ENCODE data around the gene ATXN2. TPM values are rescaled to one million over a fixed set of nuclear protein-coding genes. Genes with fewer than 3 reads are reported as not detected.

ATXN2 gene
- total RNA-seq, 1 experiment from 2014 or later: 56.3 TPM

DNA sequence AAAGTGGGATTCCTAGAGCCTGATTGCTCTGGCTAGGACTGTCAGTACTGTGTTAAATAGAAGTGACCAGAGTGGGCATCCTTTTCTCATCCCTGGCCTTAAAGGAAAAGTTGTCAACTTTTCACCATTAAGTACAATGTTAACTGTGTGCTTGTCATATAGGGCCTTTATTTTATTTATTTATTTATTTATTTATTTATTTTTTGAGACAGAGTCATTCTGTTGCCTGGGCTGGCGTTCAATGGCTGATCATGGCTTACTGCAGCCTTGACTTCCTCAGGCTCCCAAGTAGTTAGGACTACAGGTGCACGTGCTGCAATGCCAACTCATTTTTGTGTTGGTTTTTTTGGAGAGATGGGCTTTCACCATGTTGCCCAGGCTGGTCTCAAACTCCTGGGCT is 181.8 kb downstream of the ATXN2 start:
- CTCF ChIA-PET: no interaction called here
- TF ChIP-seq PRRX2 (CRISPR knock-in tag; IDR thresholded peaks at IDR 0.05) (no peak), NFATC4 (CRISPR knock-in tag; IDR thresholded peaks at IDR 0.05) (no peak), MLX (CRISPR knock-in tag; IDR thresholded peaks at IDR 0.05) (no peak), MXD4 (CRISPR knock-in tag; IDR thresholded peaks at IDR 0.05; ENCODE audit: borderline replicate concordance) (no peak), GABPB1 (CRISPR knock-in tag; IDR thresholded peaks at IDR 0.05) (no peak), ZNF671 (CRISPR knock-in tag; IDR thresholded peaks at IDR 0.05) (no peak), ZNF121 (CRISPR knock-in tag; IDR thresholded peaks at IDR 0.05) (no peak), ZNF232 (CRISPR knock-in tag; IDR thresholded peaks at IDR 0.05) (no peak), FOXK1 (CRISPR knock-in tag; IDR thresholded peaks at IDR 0.05) (no peak), NR1H2 (CRISPR knock-in tag; IDR thresholded peaks at IDR 0.05) (no peak), GTF2I (CRISPR knock-in tag; conservative IDR thresholded peaks at IDR 0.05) (no peak), ATF1 (CRISPR knock-in tag; IDR thresholded peaks at IDR 0.05) (no peak)
- TF ChIP-seq, protein P1, sequence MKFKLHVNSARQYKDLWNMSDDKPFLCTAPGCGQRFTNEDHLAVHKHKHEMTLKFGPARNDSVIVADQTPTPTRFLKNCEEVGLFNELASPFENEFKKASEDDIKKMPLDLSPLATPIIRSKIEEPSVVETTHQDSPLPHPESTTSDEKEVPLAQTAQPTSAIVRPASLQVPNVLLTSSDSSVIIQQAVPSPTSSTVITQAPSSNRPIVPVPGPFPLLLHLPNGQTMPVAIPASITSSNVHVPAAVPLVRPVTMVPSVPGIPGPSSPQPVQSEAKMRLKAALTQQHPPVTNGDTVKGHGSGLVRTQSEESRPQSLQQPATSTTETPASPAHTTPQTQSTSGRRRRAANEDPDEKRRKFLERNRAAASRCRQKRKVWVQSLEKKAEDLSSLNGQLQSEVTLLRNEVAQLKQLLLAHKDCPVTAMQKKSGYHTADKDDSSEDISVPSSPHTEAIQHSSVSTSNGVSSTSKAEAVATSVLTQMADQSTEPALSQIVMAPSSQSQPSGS (CRISPR knock-in tag; IDR thresholded peaks at IDR 0.05; ENCODE audit: borderline replicate concordance, low read depth): no peak
- TF ChIP-seq, protein P2, sequence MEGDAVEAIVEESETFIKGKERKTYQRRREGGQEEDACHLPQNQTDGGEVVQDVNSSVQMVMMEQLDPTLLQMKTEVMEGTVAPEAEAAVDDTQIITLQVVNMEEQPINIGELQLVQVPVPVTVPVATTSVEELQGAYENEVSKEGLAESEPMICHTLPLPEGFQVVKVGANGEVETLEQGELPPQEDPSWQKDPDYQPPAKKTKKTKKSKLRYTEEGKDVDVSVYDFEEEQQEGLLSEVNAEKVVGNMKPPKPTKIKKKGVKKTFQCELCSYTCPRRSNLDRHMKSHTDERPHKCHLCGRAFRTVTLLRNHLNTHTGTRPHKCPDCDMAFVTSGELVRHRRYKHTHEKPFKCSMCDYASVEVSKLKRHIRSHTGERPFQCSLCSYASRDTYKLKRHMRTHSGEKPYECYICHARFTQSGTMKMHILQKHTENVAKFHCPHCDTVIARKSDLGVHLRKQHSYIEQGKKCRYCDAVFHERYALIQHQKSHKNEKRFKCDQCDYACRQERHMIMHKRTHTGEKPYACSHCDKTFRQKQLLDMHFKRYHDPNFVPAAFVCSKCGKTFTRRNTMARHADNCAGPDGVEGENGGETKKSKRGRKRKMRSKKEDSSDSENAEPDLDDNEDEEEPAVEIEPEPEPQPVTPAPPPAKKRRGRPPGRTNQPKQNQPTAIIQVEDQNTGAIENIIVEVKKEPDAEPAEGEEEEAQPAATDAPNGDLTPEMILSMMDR (IDR thresholded peaks at IDR 0.05): no peak
- Mint-ChIP-seq H3K4me3 (no peak overlapping the region), H3K4me1 (peaks cover 42% of the 10 kb centered on the region), H3K36me3 (peaks cover 16% of the 10 kb centered on the region), H3K9me3 (no peaks in the 10 kb centered on the region), H3K27ac (no peak overlapping the region), H3K27me3 (ENCODE audit: low read depth) (no peaks in the 10 kb centered on the region)
- POLR2A ChIA-PET: no interaction called here
- ATAC-seq: no peak
- no peak for DNase-seq (ENCODE audit: low spot score)

DNA sequence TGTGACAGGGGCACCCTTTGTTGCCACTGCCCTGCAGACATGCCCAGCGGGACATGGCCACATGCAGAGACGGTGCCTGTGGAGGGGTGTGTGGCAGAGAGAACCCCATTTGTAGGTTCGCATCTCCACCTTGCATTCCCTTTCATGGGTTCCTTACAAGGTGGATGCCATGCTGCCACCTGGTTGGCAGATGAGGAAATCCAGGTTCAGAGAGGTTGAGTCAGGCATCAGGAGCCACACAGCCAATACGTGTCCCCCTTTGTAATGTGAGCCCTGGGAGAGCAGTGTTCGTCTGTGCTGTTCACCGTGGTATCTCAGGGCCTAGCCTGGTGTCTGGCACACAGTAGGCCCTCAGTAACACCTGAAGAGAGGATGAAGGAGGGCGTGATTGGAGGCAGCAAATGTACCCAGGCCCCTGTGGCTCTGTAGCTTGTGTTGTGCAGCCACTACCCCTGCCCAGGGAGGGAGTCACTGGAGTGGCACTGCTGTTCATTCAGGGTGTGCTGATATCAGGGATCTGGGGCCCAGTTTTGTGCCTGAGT is 184.3 kb downstream of the ATXN2 start:
- H3K4me3 Mint-ChIP-seq: no peak overlapping the region
- H3K27me3 Mint-ChIP-seq (ENCODE audit: low read depth): no peaks in the 10 kb centered on the region
- DNase-seq (ENCODE audit: low spot score) (no peak), ATAC-seq (no peak)
- ChIA-PET POLR2A (no interaction called here), CTCF (interaction anchor here (1.1 kb wide), 1 partner anchor 10 kb away, joined by 5 read pairs; no protein-coding TSS in a partner anchor)
- no peaks in the 10 kb centered on the region for H3K9me3 Mint-ChIP-seq
- peak overlapping the region; percentile 92 for H3K27ac Mint-ChIP-seq
- peaks cover 6% of the 10 kb centered on the region; the same call in 1 of the 2 replicates for H3K36me3 Mint-ChIP-seq
- peaks cover 49% of the 10 kb centered on the region for H3K4me1 Mint-ChIP-seq
- TF ChIP-seq FOXK1 (CRISPR knock-in tag; IDR thresholded peaks at IDR 0.05) (no peak), E2F4 (CRISPR knock-in tag; IDR thresholded peaks at IDR 0.05; ENCODE audit: borderline replicate concordance, low read depth) (no peak), OVOL2 (CRISPR knock-in tag; IDR thresholded peaks at IDR 0.05; ENCODE audit: borderline replicate concordance) (no peak), SMAD4 (CRISPR knock-in tag; IDR thresholded peaks at IDR 0.05) (no peak), USF2 (CRISPR knock-in tag; IDR thresholded peaks at IDR 0.05) (no peak), NFATC4 (CRISPR knock-in tag; IDR thresholded peaks at IDR 0.05) (no peak), E2F1 (CRISPR knock-in tag; IDR thresholded peaks at IDR 0.05) (no peak), CREM (CRISPR knock-in tag; IDR thresholded peaks at IDR 0.05) (no peak), MAX (CRISPR knock-in tag; IDR thresholded peaks at IDR 0.05) (no peak)
- TF ChIP-seq, protein P3, sequence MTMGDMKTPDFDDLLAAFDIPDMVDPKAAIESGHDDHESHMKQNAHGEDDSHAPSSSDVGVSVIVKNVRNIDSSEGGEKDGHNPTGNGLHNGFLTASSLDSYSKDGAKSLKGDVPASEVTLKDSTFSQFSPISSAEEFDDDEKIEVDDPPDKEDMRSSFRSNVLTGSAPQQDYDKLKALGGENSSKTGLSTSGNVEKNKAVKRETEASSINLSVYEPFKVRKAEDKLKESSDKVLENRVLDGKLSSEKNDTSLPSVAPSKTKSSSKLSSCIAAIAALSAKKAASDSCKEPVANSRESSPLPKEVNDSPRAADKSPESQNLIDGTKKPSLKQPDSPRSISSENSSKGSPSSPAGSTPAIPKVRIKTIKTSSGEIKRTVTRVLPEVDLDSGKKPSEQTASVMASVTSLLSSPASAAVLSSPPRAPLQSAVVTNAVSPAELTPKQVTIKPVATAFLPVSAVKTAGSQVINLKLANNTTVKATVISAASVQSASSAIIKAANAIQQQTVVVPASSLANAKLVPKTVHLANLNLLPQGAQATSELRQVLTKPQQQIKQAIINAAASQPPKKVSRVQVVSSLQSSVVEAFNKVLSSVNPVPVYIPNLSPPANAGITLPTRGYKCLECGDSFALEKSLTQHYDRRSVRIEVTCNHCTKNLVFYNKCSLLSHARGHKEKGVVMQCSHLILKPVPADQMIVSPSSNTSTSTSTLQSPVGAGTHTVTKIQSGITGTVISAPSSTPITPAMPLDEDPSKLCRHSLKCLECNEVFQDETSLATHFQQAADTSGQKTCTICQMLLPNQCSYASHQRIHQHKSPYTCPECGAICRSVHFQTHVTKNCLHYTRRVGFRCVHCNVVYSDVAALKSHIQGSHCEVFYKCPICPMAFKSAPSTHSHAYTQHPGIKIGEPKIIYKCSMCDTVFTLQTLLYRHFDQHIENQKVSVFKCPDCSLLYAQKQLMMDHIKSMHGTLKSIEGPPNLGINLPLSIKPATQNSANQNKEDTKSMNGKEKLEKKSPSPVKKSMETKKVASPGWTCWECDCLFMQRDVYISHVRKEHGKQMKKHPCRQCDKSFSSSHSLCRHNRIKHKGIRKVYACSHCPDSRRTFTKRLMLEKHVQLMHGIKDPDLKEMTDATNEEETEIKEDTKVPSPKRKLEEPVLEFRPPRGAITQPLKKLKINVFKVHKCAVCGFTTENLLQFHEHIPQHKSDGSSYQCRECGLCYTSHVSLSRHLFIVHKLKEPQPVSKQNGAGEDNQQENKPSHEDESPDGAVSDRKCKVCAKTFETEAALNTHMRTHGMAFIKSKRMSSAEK (CRISPR knock-in tag; IDR thresholded peaks at IDR 0.05; ENCODE audit: borderline replicate concordance): no peak
- TF ChIP-seq, protein P4, sequence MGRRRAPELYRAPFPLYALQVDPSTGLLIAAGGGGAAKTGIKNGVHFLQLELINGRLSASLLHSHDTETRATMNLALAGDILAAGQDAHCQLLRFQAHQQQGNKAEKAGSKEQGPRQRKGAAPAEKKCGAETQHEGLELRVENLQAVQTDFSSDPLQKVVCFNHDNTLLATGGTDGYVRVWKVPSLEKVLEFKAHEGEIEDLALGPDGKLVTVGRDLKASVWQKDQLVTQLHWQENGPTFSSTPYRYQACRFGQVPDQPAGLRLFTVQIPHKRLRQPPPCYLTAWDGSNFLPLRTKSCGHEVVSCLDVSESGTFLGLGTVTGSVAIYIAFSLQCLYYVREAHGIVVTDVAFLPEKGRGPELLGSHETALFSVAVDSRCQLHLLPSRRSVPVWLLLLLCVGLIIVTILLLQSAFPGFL (CRISPR knock-in tag; IDR thresholded peaks at IDR 0.05; ENCODE audit: borderline replicate concordance): no peak

Measured in WTC11 (cell line).